HL-60 (cell line): ENCODE data around the gene PADI4.

Source experiments
- DNase-seq, 2 experiments: peaks; one replicate each; pipeline ENCODE4 v3.0.0-alpha.2; 2010 to 2020; ENCODE audit warnings: low read depth in 1 of 2, low spot score in 1 of 2
- H3K27ac ChIP-seq: fragments of 250-450 bp; sonication (Bioruptor Pico); replicated peaks from 2 replicates; pipeline ENCODE4 v1.5.1; 2020; ENCODE audit warnings: mild to moderate bottlenecking, moderate library complexity
- H3K27me3 ChIP-seq: fragments of 250-450 bp; sonication (Bioruptor Pico); 2 replicates; pipeline ENCODE4 v1.5.1; 2021; ENCODE audit warnings: mild to moderate bottlenecking, moderate library complexity; ENCODE audit not compliant: insufficient read depth, poor library complexity, severe bottlenecking
- H3K4me3 ChIP-seq: replicated peaks from 2 replicates; pipeline ENCODE4 v1.5.1; 2011; ENCODE audit warnings: mild to moderate bottlenecking, control low read depth, low read length; ENCODE audit not compliant: insufficient read depth
- GABPA ChIP-seq: IDR thresholded peaks from 2 replicates; pipeline ENCODE4 v1.6.1; 2012; ENCODE audit warnings: low read depth
- POLR2AphosphoS5 ChIP-seq: IDR thresholded peaks from 2 replicates; pipeline ENCODE4 v1.6.1; 2012; ENCODE audit warnings: low read depth
- SPI1 ChIP-seq: IDR thresholded peaks from 2 replicates; pipeline ENCODE4 v1.6.1; 2012; ENCODE audit warnings: low read depth, mild to moderate bottlenecking, borderline replicate concordance
- TF ChIP-seq, protein P1 (sequence below): IDR thresholded peaks from 2 replicates; pipeline ENCODE4 v1.6.1; 2012; ENCODE audit warnings: low read depth; ENCODE audit not compliant: insufficient replicate concordance
- TF ChIP-seq, protein P2 (sequence below): IDR thresholded peaks from one replicate; pipeline ENCODE4 v1.5.1; 2011; ENCODE audit warnings: low read length, control low read depth, inconsistent platforms; ENCODE audit not compliant: insufficient read depth

The PADI4 gene

GRCh38 chr1:17372955-17373354 is 65.0 kb downstream of the PADI4 start:
- Histone ChIP-seq H3K4me3 (no peak overlapping the region), H3K27ac (no peak overlapping the region), H3K27me3 (no peaks in the 10 kb centered on the region)
- TF ChIP-seq, protein P1, sequence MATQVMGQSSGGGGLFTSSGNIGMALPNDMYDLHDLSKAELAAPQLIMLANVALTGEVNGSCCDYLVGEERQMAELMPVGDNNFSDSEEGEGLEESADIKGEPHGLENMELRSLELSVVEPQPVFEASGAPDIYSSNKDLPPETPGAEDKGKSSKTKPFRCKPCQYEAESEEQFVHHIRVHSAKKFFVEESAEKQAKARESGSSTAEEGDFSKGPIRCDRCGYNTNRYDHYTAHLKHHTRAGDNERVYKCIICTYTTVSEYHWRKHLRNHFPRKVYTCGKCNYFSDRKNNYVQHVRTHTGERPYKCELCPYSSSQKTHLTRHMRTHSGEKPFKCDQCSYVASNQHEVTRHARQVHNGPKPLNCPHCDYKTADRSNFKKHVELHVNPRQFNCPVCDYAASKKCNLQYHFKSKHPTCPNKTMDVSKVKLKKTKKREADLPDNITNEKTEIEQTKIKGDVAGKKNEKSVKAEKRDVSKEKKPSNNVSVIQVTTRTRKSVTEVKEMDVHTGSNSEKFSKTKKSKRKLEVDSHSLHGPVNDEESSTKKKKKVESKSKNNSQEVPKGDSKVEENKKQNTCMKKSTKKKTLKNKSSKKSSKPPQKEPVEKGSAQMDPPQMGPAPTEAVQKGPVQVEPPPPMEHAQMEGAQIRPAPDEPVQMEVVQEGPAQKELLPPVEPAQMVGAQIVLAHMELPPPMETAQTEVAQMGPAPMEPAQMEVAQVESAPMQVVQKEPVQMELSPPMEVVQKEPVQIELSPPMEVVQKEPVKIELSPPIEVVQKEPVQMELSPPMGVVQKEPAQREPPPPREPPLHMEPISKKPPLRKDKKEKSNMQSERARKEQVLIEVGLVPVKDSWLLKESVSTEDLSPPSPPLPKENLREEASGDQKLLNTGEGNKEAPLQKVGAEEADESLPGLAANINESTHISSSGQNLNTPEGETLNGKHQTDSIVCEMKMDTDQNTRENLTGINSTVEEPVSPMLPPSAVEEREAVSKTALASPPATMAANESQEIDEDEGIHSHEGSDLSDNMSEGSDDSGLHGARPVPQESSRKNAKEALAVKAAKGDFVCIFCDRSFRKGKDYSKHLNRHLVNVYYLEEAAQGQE: no peak
- TF ChIP-seq GABPA: no peak
- no peak for DNase-seq

GRCh38 chr1:17375651-17376050 is 67.7 kb downstream of the PADI4 start:
- Histone ChIP-seq H3K27me3 (no peaks in the 10 kb centered on the region), H3K4me3 (no peak overlapping the region), H3K27ac (no peak overlapping the region)
- no peak for DNase-seq
- no peak for TF ChIP-seq GABPA
- TF ChIP-seq POLR2AphosphoS5: no peak
- no peak for TF ChIP-seq SPI1
- TF ChIP-seq, protein P2, sequence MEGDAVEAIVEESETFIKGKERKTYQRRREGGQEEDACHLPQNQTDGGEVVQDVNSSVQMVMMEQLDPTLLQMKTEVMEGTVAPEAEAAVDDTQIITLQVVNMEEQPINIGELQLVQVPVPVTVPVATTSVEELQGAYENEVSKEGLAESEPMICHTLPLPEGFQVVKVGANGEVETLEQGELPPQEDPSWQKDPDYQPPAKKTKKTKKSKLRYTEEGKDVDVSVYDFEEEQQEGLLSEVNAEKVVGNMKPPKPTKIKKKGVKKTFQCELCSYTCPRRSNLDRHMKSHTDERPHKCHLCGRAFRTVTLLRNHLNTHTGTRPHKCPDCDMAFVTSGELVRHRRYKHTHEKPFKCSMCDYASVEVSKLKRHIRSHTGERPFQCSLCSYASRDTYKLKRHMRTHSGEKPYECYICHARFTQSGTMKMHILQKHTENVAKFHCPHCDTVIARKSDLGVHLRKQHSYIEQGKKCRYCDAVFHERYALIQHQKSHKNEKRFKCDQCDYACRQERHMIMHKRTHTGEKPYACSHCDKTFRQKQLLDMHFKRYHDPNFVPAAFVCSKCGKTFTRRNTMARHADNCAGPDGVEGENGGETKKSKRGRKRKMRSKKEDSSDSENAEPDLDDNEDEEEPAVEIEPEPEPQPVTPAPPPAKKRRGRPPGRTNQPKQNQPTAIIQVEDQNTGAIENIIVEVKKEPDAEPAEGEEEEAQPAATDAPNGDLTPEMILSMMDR: no peak
- TF ChIP-seq, protein P1: no peak

DNA sequence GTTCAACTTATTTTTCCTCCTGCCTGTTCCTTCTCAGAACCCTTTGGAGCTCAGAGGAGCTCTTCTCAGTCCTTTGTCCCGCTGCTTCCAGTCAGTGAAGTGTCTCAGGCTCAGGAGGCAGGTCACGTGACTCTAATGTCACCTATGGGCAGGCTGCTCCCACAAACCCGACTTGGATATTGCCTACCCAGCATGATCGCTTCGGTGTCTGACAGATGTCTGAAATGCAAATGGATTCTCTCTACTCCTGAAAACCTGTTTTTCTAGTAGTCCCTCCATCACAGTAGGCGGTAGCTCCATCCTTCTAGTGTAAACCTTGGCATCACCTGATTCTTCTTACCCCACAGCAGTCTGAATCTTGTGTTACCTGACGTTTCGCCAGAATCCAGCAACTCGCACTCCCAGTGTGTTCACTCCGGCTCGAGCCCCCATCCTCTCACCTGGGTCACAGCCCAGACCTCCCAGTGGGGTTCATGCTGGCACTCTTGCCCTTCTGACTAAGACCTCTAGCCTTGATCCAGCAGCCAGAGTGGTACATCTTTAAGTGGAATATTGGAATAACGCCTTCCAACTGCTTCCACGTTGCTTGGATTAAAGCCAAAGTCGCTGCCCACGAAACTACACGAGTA is 69.4 kb downstream of the PADI4 start:
- TF ChIP-seq, protein P1: no peak
- no peak for TF ChIP-seq SPI1
- TF ChIP-seq POLR2AphosphoS5: no peak
- no peak for TF ChIP-seq GABPA
- TF ChIP-seq, protein P2: no peak
- no peak for DNase-seq

GRCh38 chr1:17381161-17381560 is 73.2 kb downstream of the PADI4 start:
- no peaks in the 10 kb centered on the region for H3K27me3 ChIP-seq
- no peak for DNase-seq
- no peak overlapping the region for H3K4me3 ChIP-seq
- no peak for TF ChIP-seq POLR2AphosphoS5
- TF ChIP-seq GABPA: no peak
- TF ChIP-seq SPI1: no peak
- TF ChIP-seq, protein P1: no peak
- TF ChIP-seq, protein P2: no peak
- no peak overlapping the region for H3K27ac ChIP-seq

More for the DNA sequence above, 69.4 kb downstream of the PADI4 start:
- H3K27me3 ChIP-seq: no peaks in the 10 kb centered on the region
- H3K4me3 ChIP-seq: no peak overlapping the region
- H3K27ac ChIP-seq: no peak overlapping the region
